GM20000 (cell line): ENCODE results near the gene FKBP6.
"Not testable (repeated sequence)": the region's sequence is repeated elsewhere in the genome, so short reads cannot be mapped to it uniquely, and the experiment has no call there.

ENCODE experiments used
- DNase-seq: peaks from one replicate; pipeline ENCODE4 v3.0.0; 2012; ENCODE audit warnings: low spot score
- CTCF ChIP-seq: IDR thresholded peaks from 2 replicates; pipeline ENCODE4 v1.5.1; 2012; ENCODE audit warnings: mild to moderate bottlenecking, control low read depth; ENCODE audit errors: extremely low read depth, missing control alignments

Gene FKBP6

GRCh38 chr7:73387221-73387828 lies 59.4 kb downstream of the FKBP6 start:
- TF ChIP-seq CTCF, result no peak

GRCh38 chr7:73387908-73388414 lies 60.0 kb downstream of the FKBP6 start:
- no peak for DNase-seq
- TF ChIP-seq CTCF, result no peak

More at GRCh38 chr7:73387221-73387828, 59.4 kb downstream of the FKBP6 start:
- DNase-seq, result no peak

- no peak for DNase-seq
- TF ChIP-seq CTCF, result no peak
These were observed 63.4 kb downstream of the FKBP6 start for GRCh38 chr7:73391396-73391795.

DNA sequence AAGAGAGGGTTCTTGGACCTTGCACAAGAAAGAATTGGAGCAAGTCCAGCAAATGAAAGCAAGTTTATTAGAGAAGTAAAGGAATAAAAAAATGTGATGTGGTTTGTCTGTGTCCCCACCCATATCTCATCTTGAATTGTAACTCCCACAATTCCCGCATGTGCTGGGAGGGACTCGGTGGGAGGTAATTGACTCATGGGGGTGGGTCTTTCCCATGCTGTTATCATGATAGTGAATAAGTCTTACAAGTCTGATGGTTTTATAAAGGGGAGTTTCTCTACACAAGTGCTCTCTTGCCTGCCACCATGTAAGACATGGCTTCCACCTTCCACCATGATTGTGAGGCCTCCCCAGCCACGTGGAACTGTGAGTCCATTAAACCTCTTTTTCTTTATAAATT lies 66.5 kb downstream of the FKBP6 start:
- TF ChIP-seq CTCF, result no peak

DNA sequence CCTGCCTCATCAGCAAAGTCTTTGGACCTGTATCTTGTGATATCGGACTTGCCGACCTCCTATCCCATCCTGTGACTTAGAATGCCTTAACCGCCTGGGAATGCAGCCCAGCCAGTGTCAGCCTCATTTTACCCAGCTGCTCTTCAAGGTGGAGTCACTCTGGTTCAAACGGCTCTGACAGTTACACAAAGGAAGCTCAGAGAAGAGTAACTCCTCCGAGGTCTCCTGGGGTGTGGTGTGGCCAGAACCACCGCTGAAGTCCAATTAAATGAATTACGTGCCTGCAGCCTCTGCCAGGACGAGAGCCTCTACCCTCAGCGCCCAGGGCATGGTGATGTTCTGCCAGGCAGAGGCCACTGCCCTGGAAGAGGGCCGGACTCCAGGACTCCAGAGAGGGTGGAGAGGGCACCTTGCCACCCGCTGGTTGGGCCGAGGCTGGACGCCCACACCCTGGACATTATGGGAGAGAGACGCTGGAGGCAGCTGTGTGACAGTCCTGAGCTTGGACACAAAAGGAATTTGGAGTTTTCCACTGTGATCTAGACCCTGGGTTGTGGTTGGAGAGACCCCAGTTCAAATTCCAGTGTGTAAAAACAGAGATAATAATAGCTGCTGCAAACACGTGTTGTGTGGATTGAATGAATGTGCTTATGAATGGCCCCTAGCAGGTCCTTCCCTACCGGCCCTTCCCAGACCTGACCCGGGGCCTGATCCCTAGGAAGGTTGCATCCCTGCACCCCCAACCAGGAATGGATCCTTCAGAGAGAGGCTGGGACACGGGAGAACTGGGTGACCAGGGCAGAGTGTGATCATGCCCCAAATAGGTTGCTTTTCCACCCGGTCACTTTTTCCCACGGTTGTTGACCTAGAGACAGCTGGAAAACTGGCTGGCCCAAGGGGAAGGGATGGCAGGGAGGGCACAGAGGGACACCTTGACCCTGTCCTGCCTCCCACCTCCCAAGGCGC lies 67.9 kb downstream of the FKBP6 start:
- DNase-seq, result no peak
- no peak for TF ChIP-seq CTCF

More for the DNA sequence above, 66.5 kb downstream of the FKBP6 start:
- no peak for DNase-seq

DNA sequence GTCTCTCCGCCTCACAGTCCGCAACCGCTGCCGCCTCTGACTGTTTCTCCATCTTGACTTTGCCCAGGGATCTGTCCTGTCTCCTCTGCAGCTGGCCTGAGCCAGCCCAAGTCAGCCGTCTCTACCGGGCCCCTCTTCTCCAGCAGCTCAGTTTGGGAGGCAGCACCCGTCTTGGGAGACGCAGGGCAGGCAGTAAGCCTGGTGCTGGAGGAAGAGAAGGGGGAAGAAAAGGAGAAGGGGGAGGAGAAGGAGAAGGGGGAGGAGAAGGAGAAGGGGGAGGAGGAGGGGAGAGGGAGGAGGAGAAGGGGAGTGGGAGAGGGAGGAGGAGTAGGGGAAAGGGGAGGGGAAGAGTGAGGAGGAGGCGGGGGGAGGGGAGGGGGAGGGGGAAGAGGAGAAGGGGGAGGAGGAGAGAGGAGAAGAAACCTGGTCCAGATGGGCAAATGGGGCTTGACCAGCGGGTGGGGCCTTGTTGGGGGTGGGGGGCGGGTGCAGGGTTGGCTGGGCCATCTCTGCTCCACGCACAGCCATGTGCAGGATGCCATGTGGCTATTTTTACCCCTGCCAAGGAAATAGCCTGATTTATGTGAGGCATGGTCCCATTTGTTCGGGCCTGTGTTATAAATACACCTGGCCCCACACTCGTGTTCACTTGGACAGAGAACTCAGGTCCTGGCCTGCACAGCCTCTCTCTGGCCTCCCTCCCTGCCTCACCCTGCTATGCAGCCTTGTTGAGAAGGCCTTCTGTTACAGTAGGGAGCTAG lies 69.7 kb downstream of the FKBP6 start:
- DNase-seq, result no peak
- TF ChIP-seq CTCF, result no peak

DNA sequence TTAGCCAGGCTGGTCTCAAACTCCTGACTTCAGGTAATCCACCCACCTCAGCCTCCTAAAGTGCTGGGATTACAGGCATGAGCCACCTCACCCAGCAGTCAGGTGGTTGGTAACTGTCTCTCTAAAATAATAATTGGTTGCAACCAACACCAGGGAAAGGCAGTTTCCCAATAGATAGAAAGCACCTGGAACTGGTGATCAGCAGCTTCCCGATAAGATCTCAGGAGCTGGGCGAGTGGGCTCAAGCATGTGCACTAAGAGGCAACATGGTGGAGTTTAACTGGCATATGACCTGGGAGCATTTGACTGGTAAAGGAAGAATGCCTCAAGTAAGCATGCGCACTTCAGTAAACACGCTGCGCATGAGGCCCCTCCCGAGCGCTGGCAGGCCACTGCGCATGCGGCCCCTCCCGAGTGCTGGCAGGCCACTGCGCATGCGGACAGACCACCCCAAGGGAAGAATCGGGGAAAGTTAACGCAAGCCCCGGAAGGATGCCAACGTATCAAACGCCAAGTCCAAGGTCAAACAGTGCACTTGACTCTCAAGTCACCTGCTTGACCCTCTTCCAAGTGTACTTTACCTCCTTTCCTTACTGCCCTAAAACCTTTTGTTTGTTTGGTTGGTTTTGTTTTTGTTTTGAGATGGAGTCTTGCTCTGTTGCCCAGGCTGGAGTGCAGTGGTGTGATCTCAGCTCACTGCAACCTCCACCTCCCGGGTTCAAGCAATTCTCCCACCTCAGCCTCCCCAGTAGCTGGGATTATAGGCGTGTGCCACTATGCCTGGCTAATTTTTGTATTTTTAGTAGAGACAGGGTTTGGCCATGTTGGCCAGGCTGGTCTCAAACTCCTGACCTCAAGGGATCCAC lies 71.5 kb downstream of the FKBP6 start:
- peak; percentile 69 for DNase-seq

- DNase-seq, result not testable (repeated sequence)
These were observed 76.9 kb downstream of the FKBP6 start for GRCh38 chr7:73404860-73405259.
